GM18505 (cell line): Measurements from ENCODE around the gene ALCAM.

Experiments
- ATAC-seq: cut with Tn5 transposase; IDR thresholded peaks from one replicate; pipeline ENCODE4 v1.9.1; 2021; ENCODE audit not compliant: unreplicated experiment
- POLR2A ChIP-seq: IDR thresholded peaks from 4 replicates; pipeline ENCODE4 v1.6.1; 2011; ENCODE audit warnings: borderline replicate concordance; ENCODE audit not compliant: insufficient read depth, insufficient read length; ENCODE audit errors: extremely low read depth

ALCAM gene

GRCh38 chr3:105606016-105606415 lies 239.3 kb downstream of the ALCAM start:
- no peak for ATAC-seq
- no peak for TF ChIP-seq POLR2A

- TF ChIP-seq POLR2A: no peak
- ATAC-seq: no peak
Measured at GRCh38 chr3:105608623-105609022, 241.9 kb downstream of the ALCAM start.

- no peak for TF ChIP-seq POLR2A
- no peak for ATAC-seq
Measured at GRCh38 chr3:105610473-105610872, 243.8 kb downstream of the ALCAM start.

- no peak for ATAC-seq
- TF ChIP-seq POLR2A: no peak
Measured at GRCh38 chr3:105611304-105612192, 244.8 kb downstream of the ALCAM start.

DNA sequence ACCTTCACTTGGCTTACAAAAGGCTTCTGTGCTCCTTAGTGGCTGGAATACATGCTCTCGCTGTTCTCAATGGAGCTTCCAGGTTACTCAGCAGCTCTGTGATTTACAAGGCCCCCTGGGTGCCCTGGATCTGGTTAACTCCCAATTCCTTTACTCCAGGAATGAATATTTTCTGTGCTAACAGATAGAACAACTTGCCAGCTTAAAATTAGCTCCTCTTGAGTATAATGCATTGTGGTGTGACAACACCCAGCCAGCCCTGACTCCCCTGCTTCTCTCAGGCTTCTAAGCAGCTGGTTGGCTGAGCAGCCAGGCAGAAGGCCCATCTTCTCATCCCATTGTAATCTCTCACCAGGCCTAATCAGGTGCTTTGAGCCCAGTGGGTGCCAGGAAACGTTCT lies 246.4 kb downstream of the ALCAM start:
- no peak for ATAC-seq
- TF ChIP-seq POLR2A: no peak

GRCh38 chr3:105614288-105615030 lies 247.8 kb downstream of the ALCAM start:
- TF ChIP-seq POLR2A: no peak
- no peak for ATAC-seq

GRCh38 chr3:105615814-105616213 lies 249.1 kb downstream of the ALCAM start:
- no peak for ATAC-seq
- no peak for TF ChIP-seq POLR2A

- no peak for ATAC-seq
- TF ChIP-seq POLR2A: no peak
Measured at GRCh38 chr3:105616374-105617121, 249.8 kb downstream of the ALCAM start.

GRCh38 chr3:105618556-105618955 lies 251.8 kb downstream of the ALCAM start:
- no peak for ATAC-seq
- TF ChIP-seq POLR2A: no peak

DNA sequence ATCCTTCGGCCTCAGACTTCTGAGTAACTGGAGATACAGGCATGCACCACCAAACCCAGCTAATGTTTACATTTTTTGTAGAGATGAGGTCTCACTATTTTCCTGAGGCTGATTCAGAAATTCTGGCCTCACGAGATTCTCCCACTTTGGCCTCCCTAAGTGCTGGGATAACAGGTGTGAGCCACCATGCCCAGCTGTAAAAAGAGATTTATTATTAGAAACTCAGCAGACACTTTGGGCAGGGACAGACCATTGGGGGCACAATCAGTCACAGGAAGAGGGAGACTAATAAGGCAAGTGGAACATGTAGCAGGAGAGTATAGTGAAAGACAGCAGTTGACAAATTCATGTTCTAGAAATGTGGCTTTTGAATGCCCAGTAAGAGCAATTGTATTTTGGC lies 252.9 kb downstream of the ALCAM start:
- ATAC-seq: no peak

GRCh38 chr3:105620236-105620635 lies 253.5 kb downstream of the ALCAM start:
- TF ChIP-seq POLR2A: no peak
- no peak for ATAC-seq

More for the DNA sequence above, 252.9 kb downstream of the ALCAM start:
- no peak for TF ChIP-seq POLR2A

GRCh38 chr3:105622169-105622568 lies 255.5 kb downstream of the ALCAM start:
- ATAC-seq: no peak
- TF ChIP-seq POLR2A: no peak
